Testis (tissue), 2 donors: ENCODE data around the gene SEMA3D.

Source experiments
- POLR2A ChIP-seq: fragments of 450-650 bp; IDR thresholded peaks from one replicate; pipeline ENCODE4 v1.6.1; 2017; ENCODE audit warnings: antibody characterized with exemption, mild to moderate bottlenecking, moderate library complexity
- TF ChIP-seq, protein P1 (sequence below), 3 experiments: fragments of 450-650 bp in 2 of 3; fragments of 200-600 bp in 1 of 3; sonication (generic) in 1 of 3; IDR thresholded peaks; one replicate each; pipeline ENCODE4 v1.5.1; 2016 to 2019; ENCODE audit warnings: antibody characterized with exemption in 3 of 3, mild to moderate bottlenecking in 2 of 3, moderate library complexity in 1 of 3

DNA sequence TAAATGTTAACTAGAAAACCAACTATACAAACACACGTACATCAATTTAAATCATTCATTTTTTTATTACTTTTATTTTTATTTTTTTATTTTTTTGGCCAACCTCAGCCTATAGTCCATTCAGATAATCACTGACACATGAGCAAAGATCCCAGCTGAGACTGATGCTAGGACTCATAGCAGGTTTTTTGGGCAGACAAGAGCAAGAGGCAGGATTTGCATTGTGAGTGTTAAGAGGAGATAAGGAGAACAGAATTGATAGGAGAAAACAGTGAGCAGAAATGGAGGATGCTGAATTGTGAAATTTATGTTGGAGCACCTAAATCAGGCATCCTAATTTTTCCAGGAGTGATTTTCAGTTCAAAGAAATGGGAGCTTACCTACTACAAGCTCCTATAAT, 240.3 kb downstream of the SEMA3D start:
- TF ChIP-seq, protein P1, sequence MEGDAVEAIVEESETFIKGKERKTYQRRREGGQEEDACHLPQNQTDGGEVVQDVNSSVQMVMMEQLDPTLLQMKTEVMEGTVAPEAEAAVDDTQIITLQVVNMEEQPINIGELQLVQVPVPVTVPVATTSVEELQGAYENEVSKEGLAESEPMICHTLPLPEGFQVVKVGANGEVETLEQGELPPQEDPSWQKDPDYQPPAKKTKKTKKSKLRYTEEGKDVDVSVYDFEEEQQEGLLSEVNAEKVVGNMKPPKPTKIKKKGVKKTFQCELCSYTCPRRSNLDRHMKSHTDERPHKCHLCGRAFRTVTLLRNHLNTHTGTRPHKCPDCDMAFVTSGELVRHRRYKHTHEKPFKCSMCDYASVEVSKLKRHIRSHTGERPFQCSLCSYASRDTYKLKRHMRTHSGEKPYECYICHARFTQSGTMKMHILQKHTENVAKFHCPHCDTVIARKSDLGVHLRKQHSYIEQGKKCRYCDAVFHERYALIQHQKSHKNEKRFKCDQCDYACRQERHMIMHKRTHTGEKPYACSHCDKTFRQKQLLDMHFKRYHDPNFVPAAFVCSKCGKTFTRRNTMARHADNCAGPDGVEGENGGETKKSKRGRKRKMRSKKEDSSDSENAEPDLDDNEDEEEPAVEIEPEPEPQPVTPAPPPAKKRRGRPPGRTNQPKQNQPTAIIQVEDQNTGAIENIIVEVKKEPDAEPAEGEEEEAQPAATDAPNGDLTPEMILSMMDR (IDR thresholded peaks at IDR 0.05), result no peak
- TF ChIP-seq POLR2A, result no peak
